Adrenal gland (tissue), 19 donors: ENCODE results near the gene AK5. TPM values are rescaled to one million over a fixed set of nuclear protein-coding genes. Genes with fewer than 3 reads are reported as not detected.

ENCODE experiments used
- DNase-seq, 7 donors: peaks; one replicate each; pipeline ENCODE4 v3.0.0-alpha.2; 2019 to 2020
- H3K27ac ChIP-seq, 5 donors: fragments of 200-600 bp; sonication (generic) in 4 of 5; 1 replicate in 3 of 5; 2 replicates in 2 of 5; pipeline versions ENCODE4 v1.5.1 to v1.8.0; 2016 to 2020; ENCODE audit warnings: mild to moderate bottlenecking in 1 of 5
- H3K27me3 ChIP-seq: fragments of 200-600 bp; 2 replicates; pipeline ENCODE4 v1.8.0; 2021
- H3K36me3 ChIP-seq, 2 donors: fragments of 200-600 bp; replicated peaks in 1 of 2; 1 replicate in 1 of 2; 2 replicates in 1 of 2; pipeline versions ENCODE4 v1.5.1 to v1.8.0; 2018 to 2022
- H3K4me1 ChIP-seq, 2 donors: fragments of 200-600 bp; replicated peaks in 1 of 2; 1 replicate in 1 of 2; 2 replicates in 1 of 2; pipeline versions ENCODE4 v1.5.1 to v1.8.0; 2018 to 2021
- H3K4me3 ChIP-seq, 4 donors: fragments of 200-600 bp; sonication (generic) in 3 of 4; one replicate each; pipeline ENCODE4 v1.5.1; 2016 to 2018
- H3K9me3 ChIP-seq, 3 donors: fragments of 200-600 bp; sonication (generic) in 1 of 3; replicated peaks in 1 of 3; 1 replicate in 2 of 3; 2 replicates in 1 of 3; pipeline versions ENCODE4 v1.5.1 to v1.8.0; 2016 to 2021
- CTCF ChIP-seq, 6 experiments: fragments of 450-650 bp in 4 of 6; fragments of 200-600 bp in 2 of 6; sonication (generic) in 1 of 6; IDR thresholded peaks; 1 replicate in 5 of 6; 2 replicates in 1 of 6; pipeline versions ENCODE4 v1.5.1 to v1.8.0; 2016 to 2021; ENCODE audit warnings: antibody characterized with exemption in 6 of 6, mild to moderate bottlenecking in 2 of 6, moderate library complexity in 1 of 6
- POLR2A ChIP-seq, 2 donors: fragments of 450-650 bp; IDR thresholded peaks; one replicate each; pipeline ENCODE4 v1.6.1; 2017; ENCODE audit warnings: antibody characterized with exemption in 2 of 2, mild to moderate bottlenecking in 2 of 2, moderate library complexity in 1 of 2
- WGBS, 4 donors: extraction: QIAGEN DNeasy Blood & Tissue Kit in 2 of 4; methylation state at CpG; one replicate each; pipeline versions ENCODE4 v1.1.5 to v1.1.7; 2013 to 2017; 5-methylcytosine and 5-hydroxymethylcytosine counted together
- intact Hi-C, 2 donors: fragments of 100-400 bp; cut with DNase I; formaldehyde crosslinking; loops; one replicate each; pipeline versions ENCODE4 v1.14.1 to v1.15.0; 2022 to 2023
- long read RNA-seq, 10 donors: library from polyadenylated mRNA in 3 of 10; unstranded in 2 of 10; stranded (forward) in 1 of 10; transcript quantifications; one replicate each; pipeline ENCODE4 v2.0.0 and lab custom pipeline, GENCODE V29; 2021 to 2026
- polyA plus RNA-seq, 3 donors: library from polyadenylated mRNA; stranded (reverse); fragments of 200-250 nt in 2 of 3; fragments of 350-450 nt in 1 of 3; fragmentation: Illumina TruSeq in 1 of 3; extraction: RNeasy Lipid Tissue Mini Kit (QIAGEN cat#74804) in 1 of 3; gene quantifications; one replicate each; pipeline ENCODE4 v1.2.3, GENCODE V29; 2013 to 2014
- total RNA-seq, 9 donors: library from RNA; depleted of rRNA in 4 of 9; stranded (reverse); fragments of >200 nt in 4 of 9; fragments of 120-200 nt in 1 of 9; fragmentation: NEBNext Ultra II Directional in 1 of 9; extraction: Animal tissue kit (Norgen Biotek cat#: 25700) in 1 of 9; gene quantifications; one replicate each; pipeline versions ENCODE4 v1.1.0 to v1.2.4, GENCODE V29; 2013 to 2023
- donor health status: healthy with polysubstance abuse.
- donor health status: Bipolar disorder and iron deficiency.
- donor health status: DM: yes; HTN: yes; CAD: no.
- donor health status: DM: no; HTN: no; CAD: no.
- donor health status: DM: no; HTN: no; CAD: no.
- donor health status: DM: yes; HTN: yes; CAD: no.

AK5 gene, protein sequence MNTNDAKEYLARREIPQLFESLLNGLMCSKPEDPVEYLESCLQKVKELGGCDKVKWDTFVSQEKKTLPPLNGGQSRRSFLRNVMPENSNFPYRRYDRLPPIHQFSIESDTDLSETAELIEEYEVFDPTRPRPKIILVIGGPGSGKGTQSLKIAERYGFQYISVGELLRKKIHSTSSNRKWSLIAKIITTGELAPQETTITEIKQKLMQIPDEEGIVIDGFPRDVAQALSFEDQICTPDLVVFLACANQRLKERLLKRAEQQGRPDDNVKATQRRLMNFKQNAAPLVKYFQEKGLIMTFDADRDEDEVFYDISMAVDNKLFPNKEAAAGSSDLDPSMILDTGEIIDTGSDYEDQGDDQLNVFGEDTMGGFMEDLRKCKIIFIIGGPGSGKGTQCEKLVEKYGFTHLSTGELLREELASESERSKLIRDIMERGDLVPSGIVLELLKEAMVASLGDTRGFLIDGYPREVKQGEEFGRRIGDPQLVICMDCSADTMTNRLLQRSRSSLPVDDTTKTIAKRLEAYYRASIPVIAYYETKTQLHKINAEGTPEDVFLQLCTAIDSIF
- total RNA-seq (1 to 10 TPM in 3 of 9 donors, under 1 TPM in 2, not detected in 4; 0.34 to 2.1 (median 1.0) TPM), polyA plus RNA-seq (1 to 10 TPM in 2 of 3 donors, under 1 TPM in 1; 0.64 to 2.3 (median 1.1) TPM)
- long read RNA-seq, donor 1, partial matches to known transcripts = 0 of 1 reads
- long read RNA-seq, donor 1, other reads (novel, unspliced or antisense) = 0 of 1 reads
- long read RNA-seq, donor 2 = 0 reads
- long read RNA-seq, donor 3 = 0 reads
- long read RNA-seq, donor 4 = 0 reads
- long read RNA-seq, donor 5 = 0 reads
- long read RNA-seq, donor 6 = 0 reads
- long read RNA-seq, donor 7 = 0 reads
- long read RNA-seq, donor 8, partial matches to known transcripts = 0 of 1 reads
- long read RNA-seq, donor 8, other reads (novel, unspliced or antisense) = 0 of 1 reads
- long read RNA-seq, donor 9 = 0 reads
- long read RNA-seq, donor 10 = 0 reads

GRCh38 chr1:77281491-77282186 lies at the start of gene AK5:
Gene AK5 (plus strand): TSS chr1:77282019. CDS start chr1:77282314, 295 bp downstream.
- intact Hi-C loops = no loop called here
- WGBS, 4 donors = 3 to 23% (median 4%) methylated on average over 6 to 71 of the region's 71 CpGs
- peaks cover 25% of the 10 kb centered on the region for H3K27me3 ChIP-seq
- TF ChIP-seq CTCF (IDR thresholded peaks at IDR 0.05) = no peak
- no peak for TF ChIP-seq POLR2A (IDR thresholded peaks at IDR 0.05)
- peaks cover 0 to 11% of the 10 kb centered on the region in 2 donors for H3K4me1 ChIP-seq
- H3K36me3 ChIP-seq = no peaks in the 10 kb centered on the region
- no peaks in the 10 kb centered on the region for H3K9me3 ChIP-seq
- H3K27ac ChIP-seq = no peak within 1 kb of the TSS
- H3K4me3 ChIP-seq = peak within 1 kb of the TSS in 2 of 4 donors; percentile 6 to 59
- DNase-seq = peak in 5 of 7 donors; percentile 14 to 23 (median 21)

GRCh38 chr1:77232829-77233228 lies 49.0 kb upstream of the AK5 start:
- Histone ChIP-seq H3K4me3 (no peak overlapping the region), H3K27me3 (no peaks in the 10 kb centered on the region), H3K9me3 (peaks cover 0 to 4% (median 0%) of the 10 kb centered on the region in 3 donors), H3K36me3 (no peaks in the 10 kb centered on the region), H3K27ac (no peak overlapping the region), H3K4me1 (no peaks in the 10 kb centered on the region)
- 92 to 100% (median 96%) methylated on average over 1 of the region's 1 CpG for WGBS, 4 donors
- intact Hi-C loops = no loop called here
- TF ChIP-seq POLR2A (IDR thresholded peaks at IDR 0.05) (no peak), CTCF (IDR thresholded peaks at IDR 0.05) (no peak)
- no peak for DNase-seq

DNA sequence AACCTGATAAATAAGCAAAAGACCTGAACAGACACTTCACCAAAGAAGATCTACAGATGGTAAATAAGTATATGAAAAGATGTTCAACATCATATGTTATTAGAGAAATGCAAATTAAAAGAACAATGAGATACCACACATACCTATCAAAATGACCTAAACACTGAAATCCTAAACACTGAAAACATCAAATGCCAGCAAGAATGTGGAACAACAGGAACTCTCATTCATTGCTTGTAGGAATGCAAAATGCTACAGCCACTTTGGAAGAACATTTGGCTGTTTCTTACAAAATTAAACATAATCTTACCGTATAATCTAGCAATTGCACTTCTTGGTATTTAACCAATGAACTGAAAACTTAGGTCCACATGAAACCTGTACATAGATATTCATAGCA lies 47.7 kb upstream of the AK5 start:
- H3K4me3 ChIP-seq = no peak overlapping the region
- intact Hi-C loops = no loop called here

More for the DNA sequence above, 47.7 kb upstream of the AK5 start:
- DNase-seq = no peak
- no peaks in the 10 kb centered on the region for H3K4me1 ChIP-seq
- no peaks in the 10 kb centered on the region for H3K36me3 ChIP-seq
- WGBS, 4 donors = 86 to 97% (median 90%) methylated on average over 1 of the region's 1 CpG
- H3K9me3 ChIP-seq = peaks cover 0 to 4% (median 0%) of the 10 kb centered on the region in 3 donors
- no peak overlapping the region for H3K27ac ChIP-seq
- H3K27me3 ChIP-seq = no peaks in the 10 kb centered on the region
- TF ChIP-seq POLR2A (IDR thresholded peaks at IDR 0.05) (no peak), CTCF (IDR thresholded peaks at IDR 0.05) (no peak)
